Mucosa of descending colon (tissue), 3 donors: Measurements from ENCODE around the gene FGD4. TPM values are rescaled to one million over a fixed set of nuclear protein-coding genes. Genes with fewer than 3 reads are reported as not detected.
A peak's percentile ranks its signal among the peaks of the same experiment; 100 is the strongest.
"Not testable (repeated sequence)": the region's sequence is repeated elsewhere in the genome, so short reads cannot be mapped to it uniquely, and the experiment has no call there.

ENCODE experiments used
- ATAC-seq: fragments of 200-7000 bp; cut with Tn5 transposase; one replicate; pipeline ENCODE4 v1.9.1; 2020; ENCODE audit warnings: mild to moderate bottlenecking, moderate library complexity
- DNase-seq, 3 donors: peaks; one replicate each; pipeline ENCODE4 v3.0.0-alpha.2; 2020
- H3K36me3 ChIP-seq: fragments of 200-600 bp; one replicate; pipeline ENCODE4 v1.8.0; 2021; ENCODE audit warnings: low read depth, mild to moderate bottlenecking
- H3K4me1 ChIP-seq: fragments of 200-600 bp; one replicate; pipeline ENCODE4 v1.8.0; 2021; ENCODE audit warnings: low read depth, mild to moderate bottlenecking
- H3K4me3 ChIP-seq: fragments of 200-600 bp; one replicate; pipeline ENCODE4 v1.8.0; 2021; ENCODE audit warnings: mild to moderate bottlenecking
- H3K9me3 ChIP-seq: fragments of 200-600 bp; one replicate; pipeline ENCODE4 v1.8.0; 2021; ENCODE audit warnings: mild to moderate bottlenecking
- CTCF ChIP-seq: fragments of 200-600 bp; IDR thresholded peaks from one replicate; pipeline ENCODE4 v1.8.0; 2022; ENCODE audit warnings: antibody characterized with exemption, mild to moderate bottlenecking
- intact Hi-C, 2 donors: fragments of 100-400 bp; cut with DNase I in 1 of 2; cut with micrococcal nuclease in 1 of 2; formaldehyde crosslinking; loops; one replicate each; pipeline versions ENCODE4 v1.11.0 to v1.11.1; 2022; cut with DNase I, micrococcal nuclease
- total RNA-seq, 3 donors: library from RNA; stranded (reverse); fragmentation: NEBNext Ultra II Directional in 2 of 3; extraction: Animal tissue kit (Norgen Biotek cat#: 25700) in 2 of 3; gene quantifications; one replicate each; pipeline versions ENCODE4 v1.2.1 to v1.2.4, GENCODE V29; 2021 to 2023
- donor health status: DM: no; HTN: no; CAD: no; lungs with moderate emphysema.
- donor health status: DM: no; HTN: no; CAD: no.
- donor health status: DM: no; HTN: yes; CAD: no.

The FGD4 gene
- total RNA-seq, 3 donors from 2014 or later, result 31.5 to 66.7 (median 51.7) TPM

DNA sequence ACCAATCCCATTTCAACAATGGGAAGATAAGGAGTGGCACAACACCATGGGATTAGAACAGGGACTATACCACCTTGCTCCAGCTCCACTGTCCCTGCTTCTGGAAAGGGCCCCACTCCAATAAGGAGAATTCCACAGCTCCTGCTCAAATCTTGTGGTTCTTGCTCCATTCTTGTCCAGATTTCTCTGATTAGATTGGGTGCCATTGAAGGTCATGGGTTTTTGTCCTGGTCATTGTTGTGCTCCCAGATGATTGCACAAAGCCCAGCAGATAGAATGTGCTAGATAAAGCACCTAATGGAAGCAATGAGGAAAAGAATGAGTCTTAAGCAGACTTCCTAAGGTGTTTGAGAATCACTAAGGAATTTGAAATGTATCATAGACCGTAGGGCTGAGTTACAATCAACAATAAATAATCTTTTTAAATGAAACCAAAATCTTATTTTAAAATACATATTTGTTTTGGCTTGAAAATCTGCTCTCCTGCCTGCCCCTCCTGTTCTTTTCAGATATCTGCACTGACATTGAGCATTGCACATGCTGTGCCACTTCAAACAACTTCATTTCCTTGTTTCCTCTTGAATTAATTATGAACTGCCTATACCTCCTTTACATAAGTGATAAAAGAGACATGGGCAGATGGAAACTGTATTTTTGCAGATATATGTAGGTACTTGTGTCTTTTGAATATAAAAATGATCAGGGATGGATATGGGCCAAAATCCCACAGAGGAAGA, 115.9 kb downstream of the FGD4 start:
- no peak for DNase-seq
- Histone ChIP-seq H3K4me1 (peaks cover 9% of the 10 kb centered on the region), H3K36me3 (no peaks in the 10 kb centered on the region), H3K4me3 (no peak overlapping the region), H3K9me3 (no peaks in the 10 kb centered on the region)
- intact Hi-C loops, result no loop called here
- ATAC-seq, result peak; percentile 58
- TF ChIP-seq CTCF, result no peak

DNA sequence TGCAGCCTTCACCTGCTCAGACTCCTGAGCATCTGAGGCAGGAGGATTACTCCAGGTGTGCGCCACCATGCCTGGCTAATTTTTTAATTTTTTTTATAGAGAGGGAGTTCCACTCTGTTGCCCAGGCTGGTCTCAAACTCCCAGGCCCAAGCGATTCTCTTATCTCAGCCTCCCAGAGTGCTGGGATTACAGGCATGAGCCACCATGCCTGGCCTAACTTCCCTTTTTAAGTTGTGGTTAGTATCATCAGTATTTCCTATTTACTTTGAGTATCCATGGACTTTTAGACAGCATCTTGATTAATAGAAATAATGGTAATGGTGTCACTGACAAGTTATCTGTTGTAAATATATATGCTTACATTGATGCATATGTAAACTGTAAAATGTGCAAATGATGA, 116.9 kb downstream of the FGD4 start:
- H3K36me3 ChIP-seq, result no peaks in the 10 kb centered on the region
- TF ChIP-seq CTCF, result no peak
- no peaks in the 10 kb centered on the region for H3K9me3 ChIP-seq
- peaks cover 9% of the 10 kb centered on the region for H3K4me1 ChIP-seq
- H3K4me3 ChIP-seq, result no peak overlapping the region
- ATAC-seq, result no peak
- intact Hi-C loops, result no loop called here
- DNase-seq, result no peak

DNA sequence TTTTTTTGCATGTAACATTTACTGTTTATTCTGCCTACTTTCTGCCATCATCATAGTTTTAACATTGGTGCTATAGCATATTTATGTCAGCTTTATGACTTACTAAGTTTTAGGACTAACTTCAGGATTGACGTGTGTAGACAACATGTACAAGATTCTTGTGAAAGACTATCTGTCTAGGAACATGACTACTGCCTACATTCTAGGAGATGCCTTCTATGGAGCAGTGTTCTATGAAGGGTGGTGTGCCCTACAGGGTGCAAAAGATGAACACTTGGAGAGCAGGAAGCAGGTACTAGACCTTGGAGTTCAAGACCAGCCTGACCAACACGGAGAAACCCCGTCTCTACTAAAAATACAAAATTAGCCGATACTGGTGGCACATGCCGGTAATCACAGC, 118.6 kb downstream of the FGD4 start:
- no peak for ATAC-seq

GRCh38 chr12:32519047-32519446, 119.7 kb downstream of the FGD4 start:
- Histone ChIP-seq H3K4me3 (no peak overlapping the region), H3K9me3 (no peaks in the 10 kb centered on the region), H3K36me3 (no peaks in the 10 kb centered on the region), H3K4me1 (no peaks in the 10 kb centered on the region)
- DNase-seq, result no peak
- no peak for ATAC-seq
- intact Hi-C loops, result no loop called here
- TF ChIP-seq CTCF, result no peak

More for the DNA sequence above, 118.6 kb downstream of the FGD4 start:
- Histone ChIP-seq H3K4me1 (no peaks in the 10 kb centered on the region), H3K4me3 (no peak overlapping the region), H3K36me3 (no peaks in the 10 kb centered on the region), H3K9me3 (no peaks in the 10 kb centered on the region)
- intact Hi-C loops, result no loop called here
- DNase-seq, result no peak
- no peak for TF ChIP-seq CTCF

- DNase-seq (no peak), ATAC-seq (peak; percentile 61)
- intact Hi-C loops, result no loop called here
- no peak overlapping the region for H3K4me3 ChIP-seq
- no peaks in the 10 kb centered on the region for H3K36me3 ChIP-seq
- no peaks in the 10 kb centered on the region for H3K9me3 ChIP-seq
- no peaks in the 10 kb centered on the region for H3K4me1 ChIP-seq
- no peak for TF ChIP-seq CTCF
These were observed 123.2 kb downstream of the FGD4 start for GRCh38 chr12:32522331-32523221.

GRCh38 chr12:32525802-32526201, 126.4 kb downstream of the FGD4 start:
- ATAC-seq, H3K4me1 ChIP-seq, H3K4me3 ChIP-seq, intact Hi-C loops, DNase-seq, H3K9me3 ChIP-seq, H3K36me3 ChIP-seq: not testable (repeated sequence)

DNA sequence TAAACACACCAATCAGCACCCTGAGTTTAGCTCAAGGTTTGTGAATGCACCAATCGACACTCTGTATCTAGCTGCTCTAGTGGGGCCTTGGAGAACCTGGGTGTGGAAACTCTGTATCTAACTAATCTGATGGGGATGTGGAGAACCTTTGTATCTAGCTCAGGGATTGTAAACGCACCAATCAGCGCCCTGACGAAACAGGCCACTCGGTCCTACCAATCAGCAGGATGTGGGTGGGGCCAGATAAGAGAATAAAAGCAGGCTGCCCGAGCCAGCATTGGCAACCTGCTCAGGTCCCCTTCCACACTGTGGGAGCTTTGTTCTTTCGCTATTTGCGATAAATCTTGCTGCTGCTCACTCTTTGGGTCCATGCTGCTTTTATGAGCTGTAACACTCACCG, 127.0 kb downstream of the FGD4 start:
- H3K4me3 ChIP-seq, H3K36me3 ChIP-seq, H3K9me3 ChIP-seq, intact Hi-C loops, H3K4me1 ChIP-seq, ATAC-seq, DNase-seq: not testable (repeated sequence)
